Activated T-helper 1 cell treated with anti-CD3 and anti-CD28 coated beads, Interleukin-12 subunit alpha, Interleukin-12 subunit beta, Interleukin-2, Interleukin-4 antibody, amounts not matched to agents 30 ng/mL and 10 ng/mL and 1 ng/mL, durations not matched to agents 14 hours and 24 hours and 36 hours (primary cell): ENCODE results near the gene PASD1. TPM values are rescaled to one million over a fixed set of nuclear protein-coding genes. Genes with fewer than 3 reads are reported as not detected.

Experiments
- DNase-seq: peaks from one replicate; pipeline ENCODE4 v3.0.0; 2021; ENCODE audit warnings: low spot score
- H3K27ac Mint-ChIP-seq: one replicate; pipeline ENCODE4 v1.8.0; 2021; ENCODE audit warnings: mild to moderate bottlenecking, mixed read lengths
- H3K27me3 Mint-ChIP-seq: one replicate; pipeline ENCODE4 v1.8.0; 2022; ENCODE audit warnings: mild to moderate bottlenecking, moderate library complexity, mixed read lengths; ENCODE audit not compliant: insufficient read depth
- H3K36me3 Mint-ChIP-seq: one replicate; pipeline ENCODE4 v1.8.0; 2021; ENCODE audit warnings: low read depth, mixed read lengths
- H3K4me1 Mint-ChIP-seq: one replicate; pipeline ENCODE4 v1.8.0; 2021; ENCODE audit warnings: low read depth, mixed read lengths
- H3K4me3 Mint-ChIP-seq: one replicate; pipeline ENCODE4 v1.8.0; 2021; ENCODE audit warnings: mild to moderate bottlenecking, moderate library complexity, mixed read lengths
- H3K9me3 Mint-ChIP-seq: one replicate; pipeline ENCODE4 v1.8.0; 2021; ENCODE audit warnings: mixed read lengths
- intact Hi-C: fragments of 100-400 bp; cut with micrococcal nuclease; formaldehyde crosslinking; loops from one replicate; pipeline ENCODE4 v1.15.1; 2024
- total RNA-seq: library from RNA; stranded (reverse); gene quantifications from 2 replicates; pipeline ENCODE4 v1.2.3, GENCODE V29; 2022

Gene PASD1
- total RNA-seq, 1 donor from 2014 or later = not detected

DNA sequence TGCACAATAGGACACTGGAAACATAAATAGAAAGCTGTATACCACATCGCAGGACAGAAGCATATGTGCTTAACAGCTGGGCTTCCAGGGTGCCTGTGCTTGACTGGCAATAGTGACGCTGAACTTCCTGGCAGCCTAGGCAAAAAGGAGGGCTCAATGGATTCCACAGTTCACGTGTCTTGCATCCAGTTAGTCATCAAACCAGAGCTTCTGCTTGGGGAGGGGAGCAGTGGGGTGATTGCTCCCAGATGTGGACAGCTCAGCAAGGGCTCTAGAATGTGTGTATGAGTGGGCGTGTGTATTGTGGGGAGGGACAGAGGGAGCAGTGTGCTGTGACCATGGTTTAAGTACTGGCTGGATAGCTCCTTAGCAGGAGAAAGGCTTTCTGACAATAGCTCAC, 134.0 kb downstream of the PASD1 start:
- Mint-ChIP-seq H3K27ac (no peak overlapping the region), H3K27me3 (peaks cover 2% of the 10 kb centered on the region), H3K4me1 (no peaks in the 10 kb centered on the region), H3K9me3 (no peaks in the 10 kb centered on the region), H3K4me3 (no peak overlapping the region), H3K36me3 (no peaks in the 10 kb centered on the region)
- intact Hi-C loops = no loop called here
- DNase-seq = no peak

DNA sequence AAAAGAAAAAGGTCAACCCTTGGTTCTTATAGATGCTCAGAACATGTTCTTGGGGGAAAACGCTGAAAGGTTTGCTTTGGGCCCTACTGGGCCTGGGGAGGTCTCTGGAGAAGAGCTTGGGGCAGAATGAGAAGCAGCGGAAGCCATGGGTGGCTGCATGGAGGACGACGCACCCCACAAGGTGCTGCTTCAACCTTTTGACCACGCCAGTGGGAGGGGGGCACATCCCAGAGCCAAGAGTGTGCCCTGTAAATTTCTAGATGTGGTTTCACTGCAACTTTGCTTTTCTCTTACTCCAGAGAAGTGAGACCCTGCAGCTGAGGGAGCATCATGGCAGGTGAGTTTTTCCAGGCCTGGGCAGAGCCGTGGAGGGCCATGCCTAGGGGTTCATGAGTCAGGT, 135.0 kb downstream of the PASD1 start:
- Mint-ChIP-seq H3K36me3 (no peaks in the 10 kb centered on the region), H3K4me1 (no peaks in the 10 kb centered on the region), H3K27ac (no peak overlapping the region), H3K4me3 (no peak overlapping the region), H3K27me3 (peaks cover 2% of the 10 kb centered on the region), H3K9me3 (no peaks in the 10 kb centered on the region)
- intact Hi-C loops = no loop called here
- DNase-seq = no peak

DNA sequence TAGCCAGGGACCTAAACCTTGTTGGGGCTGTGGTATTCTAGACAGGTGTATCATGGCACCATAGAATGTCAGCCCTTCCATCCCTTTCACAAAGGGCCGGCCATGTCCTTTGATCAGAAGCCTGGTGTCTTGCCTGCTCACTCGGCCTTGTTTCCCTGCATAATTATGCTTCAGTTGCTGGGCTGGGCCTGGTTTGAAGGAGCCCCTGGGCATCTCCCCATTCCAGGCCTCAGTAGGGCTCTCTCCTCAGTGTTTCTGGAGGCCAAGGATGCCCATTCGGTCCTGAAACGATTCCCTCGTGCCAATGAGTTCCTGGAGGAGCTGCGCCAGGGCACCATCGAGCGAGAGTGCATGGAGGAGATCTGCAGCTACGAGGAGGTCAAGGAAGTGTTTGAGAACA, 136.3 kb downstream of the PASD1 start:
- Mint-ChIP-seq H3K27me3 (peaks cover 2% of the 10 kb centered on the region), H3K27ac (no peak overlapping the region), H3K4me1 (no peaks in the 10 kb centered on the region), H3K9me3 (no peaks in the 10 kb centered on the region), H3K36me3 (no peaks in the 10 kb centered on the region), H3K4me3 (no peak overlapping the region)
- intact Hi-C loops = no loop called here
- no peak for DNase-seq

DNA sequence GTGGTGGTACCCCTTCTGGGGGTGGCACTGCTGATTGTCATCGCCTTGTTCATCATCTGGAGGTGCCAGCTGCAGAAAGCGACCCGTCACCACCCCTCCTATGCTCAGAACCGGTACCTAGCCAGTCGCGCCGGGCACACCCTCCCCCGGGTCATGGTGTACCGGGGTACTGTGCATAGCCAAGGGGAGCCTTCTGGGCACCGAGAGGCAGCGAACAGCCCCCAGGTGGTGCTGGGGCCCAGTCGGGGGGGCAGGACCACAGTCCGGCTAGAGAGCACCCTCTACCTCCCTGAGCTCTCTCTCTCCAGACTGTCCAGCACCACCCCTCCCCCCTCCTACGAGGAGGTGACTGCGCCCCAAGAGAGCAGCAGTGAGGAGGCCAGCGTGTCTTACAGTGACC, 137.1 kb downstream of the PASD1 start:
- H3K36me3 Mint-ChIP-seq = no peaks in the 10 kb centered on the region
- intact Hi-C loops = no loop called here
- H3K27me3 Mint-ChIP-seq = peaks cover 2% of the 10 kb centered on the region
- H3K27ac Mint-ChIP-seq = no peak overlapping the region
- H3K9me3 Mint-ChIP-seq = no peaks in the 10 kb centered on the region
- H3K4me1 Mint-ChIP-seq = no peaks in the 10 kb centered on the region
- no peak overlapping the region for H3K4me3 Mint-ChIP-seq
- DNase-seq = no peak

DNA sequence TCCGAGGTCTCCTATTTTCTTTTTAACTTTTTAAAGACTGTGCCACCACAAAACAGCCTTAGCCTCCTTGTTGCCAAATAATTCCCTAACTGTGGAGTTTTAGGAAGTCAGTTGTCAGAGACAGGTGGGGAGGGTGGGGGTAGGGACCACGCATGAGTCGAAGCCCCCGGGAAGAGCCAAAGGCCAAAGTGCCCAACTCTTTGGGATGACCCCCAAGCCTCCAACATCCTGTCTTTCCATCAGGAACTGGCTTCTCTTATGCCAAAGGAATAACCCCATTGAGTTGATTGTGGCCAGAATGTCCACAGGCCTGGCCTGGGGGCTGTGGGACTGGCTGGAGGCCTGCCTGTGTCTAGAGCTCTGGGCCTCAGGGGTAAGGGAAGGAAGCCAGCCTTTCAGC, 137.6 kb downstream of the PASD1 start:
- H3K4me3 Mint-ChIP-seq = no peak overlapping the region
- no peaks in the 10 kb centered on the region for H3K9me3 Mint-ChIP-seq
- H3K4me1 Mint-ChIP-seq = no peaks in the 10 kb centered on the region
- H3K36me3 Mint-ChIP-seq = no peaks in the 10 kb centered on the region
- H3K27me3 Mint-ChIP-seq = peaks cover 2% of the 10 kb centered on the region
- DNase-seq = no peak
- no peak overlapping the region for H3K27ac Mint-ChIP-seq
- intact Hi-C loops = no loop called here

DNA sequence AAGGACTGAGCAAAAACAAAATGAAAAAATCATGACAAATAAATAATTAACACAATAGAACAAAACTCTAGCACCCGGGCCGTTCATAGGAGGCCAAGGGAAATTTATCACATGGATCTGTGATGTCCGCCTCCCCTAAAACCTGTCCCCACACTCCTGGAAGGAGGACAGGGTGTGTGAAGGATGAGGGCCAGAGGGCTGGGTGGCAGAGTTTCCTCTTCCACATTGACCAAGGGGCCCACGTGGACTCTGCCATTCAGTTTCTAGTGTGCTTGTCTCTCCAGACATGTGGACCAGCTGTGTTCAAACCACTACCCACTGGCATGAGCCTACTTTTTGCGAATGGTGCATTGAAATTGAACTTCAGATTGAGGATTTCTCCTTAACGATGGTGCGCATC, 138.1 kb downstream of the PASD1 start:
- Mint-ChIP-seq H3K27me3 (peaks cover 2% of the 10 kb centered on the region), H3K4me1 (no peaks in the 10 kb centered on the region), H3K36me3 (no peaks in the 10 kb centered on the region), H3K27ac (no peak overlapping the region), H3K4me3 (no peak overlapping the region), H3K9me3 (no peaks in the 10 kb centered on the region)
- intact Hi-C loops = no loop called here
- DNase-seq = no peak

DNA sequence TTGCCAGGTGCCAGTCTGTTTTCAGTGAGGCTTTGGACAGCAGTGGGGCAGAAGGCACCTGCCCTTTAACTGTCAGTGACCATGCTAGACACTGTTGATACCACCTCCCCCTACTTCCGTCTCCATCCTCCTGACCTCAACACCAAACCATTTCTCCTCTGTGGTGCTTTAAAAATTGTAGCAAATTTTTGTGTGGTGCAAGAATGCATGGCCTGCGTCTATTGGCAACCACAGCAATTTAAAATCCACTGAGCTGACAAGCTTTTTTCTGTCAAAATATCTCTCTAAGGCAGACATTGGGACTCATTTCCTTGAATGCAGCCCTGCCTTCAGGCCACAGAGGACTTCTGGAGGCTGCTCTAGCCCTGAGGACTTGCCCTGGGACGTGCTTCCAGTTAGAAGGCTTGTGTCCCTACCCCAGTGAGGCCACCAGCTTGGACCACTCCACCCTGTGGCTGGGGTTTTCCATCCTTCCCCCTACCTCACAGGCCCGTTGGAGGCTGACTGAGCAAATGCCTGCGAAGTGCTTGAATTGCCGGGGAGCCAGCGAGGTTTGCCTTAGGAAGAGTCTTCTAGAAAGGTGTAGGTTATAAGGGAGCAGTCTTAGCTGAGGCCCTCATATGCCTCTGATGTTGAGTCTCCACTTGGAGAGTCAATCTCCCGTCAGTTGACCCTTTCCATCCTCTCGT, 138.7 kb downstream of the PASD1 start:
- H3K27me3 Mint-ChIP-seq = no peaks in the 10 kb centered on the region
- H3K4me1 Mint-ChIP-seq = no peaks in the 10 kb centered on the region
- H3K27ac Mint-ChIP-seq = no peak overlapping the region
- no peak for DNase-seq
- H3K36me3 Mint-ChIP-seq = no peaks in the 10 kb centered on the region
- no peak overlapping the region for H3K4me3 Mint-ChIP-seq
- H3K9me3 Mint-ChIP-seq = no peaks in the 10 kb centered on the region
- intact Hi-C loops = no loop called here

DNA sequence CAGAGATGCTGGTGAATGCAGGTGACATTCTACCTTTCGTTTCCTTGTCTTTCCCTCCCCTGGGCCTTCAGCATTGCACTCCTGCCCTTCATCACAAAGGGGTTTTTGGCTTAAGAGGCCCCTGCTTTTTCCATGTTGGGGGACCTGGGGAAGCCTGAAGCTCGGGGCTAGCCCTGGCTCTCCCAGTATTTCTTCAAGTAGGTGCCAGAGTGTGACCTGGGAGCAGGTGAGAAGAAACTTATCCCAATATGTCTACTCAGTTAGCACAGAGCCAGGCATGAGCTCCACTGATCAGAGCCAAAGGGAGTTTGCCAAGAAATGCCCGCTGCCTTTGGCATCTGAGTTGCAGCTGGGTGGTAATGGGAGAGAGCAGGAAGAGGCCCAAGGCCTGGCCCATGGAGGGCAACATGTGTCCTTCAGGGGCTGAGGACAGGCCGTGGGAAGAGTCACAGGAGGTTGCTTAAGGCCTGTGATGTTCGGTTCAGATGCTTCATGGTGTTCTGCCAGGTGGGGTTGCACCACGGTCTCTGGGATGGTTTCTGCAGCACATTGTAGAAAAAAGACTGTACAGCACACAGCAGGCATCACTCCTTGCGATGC, 139.4 kb downstream of the PASD1 start:
- Mint-ChIP-seq H3K27me3 (no peaks in the 10 kb centered on the region), H3K4me3 (no peak overlapping the region), H3K36me3 (no peaks in the 10 kb centered on the region), H3K9me3 (no peaks in the 10 kb centered on the region), H3K27ac (no peak overlapping the region), H3K4me1 (no peaks in the 10 kb centered on the region)
- intact Hi-C loops = no loop called here
- no peak for DNase-seq

DNA sequence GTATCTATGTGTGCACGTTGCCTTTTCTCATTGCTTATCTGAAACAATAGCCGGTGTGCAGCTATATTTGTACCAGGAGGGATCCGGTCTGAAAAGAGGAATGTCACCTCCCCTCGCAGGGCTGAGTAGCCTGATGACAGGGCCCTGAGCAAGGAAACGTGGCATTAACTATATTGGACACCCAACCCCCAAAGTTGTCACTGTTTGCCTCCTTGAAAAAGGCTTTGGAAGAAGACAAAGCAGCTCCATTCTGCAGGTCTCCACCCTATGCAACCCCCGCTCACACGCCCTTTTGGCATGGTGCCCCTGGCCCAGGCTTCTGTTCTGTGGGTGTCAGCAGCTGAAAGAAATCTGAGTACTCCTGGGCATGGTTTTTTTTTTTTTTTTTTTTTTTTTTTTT, 140.0 kb downstream of the PASD1 start:
- H3K4me3 Mint-ChIP-seq = no peak overlapping the region

DNA sequence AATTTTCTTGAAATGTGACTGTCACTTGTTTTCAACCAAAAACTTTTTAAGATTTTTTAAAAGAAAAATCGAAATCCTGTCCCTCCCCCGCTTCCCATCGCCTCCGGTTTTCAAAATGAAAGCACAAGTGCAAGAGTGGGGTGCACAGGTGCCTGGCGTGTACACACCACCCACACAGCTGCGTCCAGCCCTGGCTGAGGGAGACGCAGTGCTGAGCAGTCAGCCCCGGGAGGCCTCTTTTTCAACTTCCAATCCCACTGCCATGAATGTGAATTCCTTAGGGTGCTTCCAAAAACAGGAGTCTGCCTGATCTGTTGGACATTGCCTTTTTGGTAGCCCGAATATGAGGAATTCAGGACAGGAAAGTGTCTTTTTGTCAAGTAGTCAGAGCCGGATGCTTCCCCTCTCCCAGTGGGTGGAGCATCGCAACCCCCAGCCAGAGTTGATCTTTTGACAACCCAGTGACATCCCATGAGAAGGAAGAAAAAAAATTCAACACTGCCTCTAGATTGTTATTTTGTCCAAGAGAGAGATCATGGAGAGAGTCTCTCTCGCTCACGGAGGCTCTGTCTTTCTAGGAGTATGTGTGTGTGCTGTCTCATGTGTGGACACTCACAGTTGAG, 140.7 kb downstream of the PASD1 start:
- Mint-ChIP-seq H3K36me3 (no peaks in the 10 kb centered on the region), H3K9me3 (no peaks in the 10 kb centered on the region), H3K27me3 (no peaks in the 10 kb centered on the region), H3K4me1 (no peaks in the 10 kb centered on the region), H3K4me3 (no peak overlapping the region), H3K27ac (no peak overlapping the region)
- DNase-seq = no peak
- intact Hi-C loops = no loop called here

More for the DNA sequence above, 140.0 kb downstream of the PASD1 start:
- Mint-ChIP-seq H3K36me3 (no peaks in the 10 kb centered on the region), H3K27ac (no peak overlapping the region), H3K4me1 (no peaks in the 10 kb centered on the region), H3K27me3 (no peaks in the 10 kb centered on the region), H3K9me3 (no peaks in the 10 kb centered on the region)
- intact Hi-C loops = no loop called here
- no peak for DNase-seq

DNA sequence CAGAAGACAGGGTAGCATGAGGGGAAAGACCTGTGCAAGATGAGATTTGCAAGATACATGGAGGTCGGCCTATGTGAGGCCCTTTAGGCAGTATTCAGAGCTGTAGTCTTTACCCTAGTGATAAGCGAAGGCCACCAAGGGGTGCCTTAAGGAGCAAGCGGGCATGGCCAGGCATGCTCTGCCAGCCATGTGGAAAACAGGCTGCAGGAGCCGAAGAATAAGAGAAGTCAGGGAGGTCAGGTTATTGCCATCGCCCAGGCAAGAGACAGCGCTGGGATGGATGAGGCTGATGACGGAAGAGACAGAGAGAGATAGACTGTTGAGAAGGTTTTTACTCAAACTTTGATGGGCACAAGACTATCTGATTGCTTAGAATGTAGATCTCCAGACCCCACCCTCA, 145.3 kb downstream of the PASD1 start:
- no peak overlapping the region for H3K27ac Mint-ChIP-seq

DNA sequence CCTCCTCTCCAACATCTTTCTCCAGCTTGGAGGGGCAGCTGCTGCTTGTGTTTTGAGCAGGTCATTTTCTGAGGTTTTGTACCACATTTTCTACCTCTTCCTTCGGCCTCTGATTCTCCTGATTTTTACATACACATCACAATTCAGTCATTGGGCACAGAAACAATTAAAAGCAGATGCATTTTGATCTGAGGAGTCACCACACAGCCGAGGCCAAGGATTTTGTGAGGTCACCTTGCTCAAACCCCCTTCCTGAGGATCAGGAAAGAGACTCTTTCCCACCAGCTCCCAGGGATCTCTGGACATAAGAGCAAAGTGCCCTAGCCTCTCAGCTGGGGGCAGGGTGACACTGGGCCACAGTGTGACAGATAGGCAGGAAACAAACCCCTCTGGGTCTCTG, 147.0 kb downstream of the PASD1 start:
- no peak for DNase-seq
- H3K27ac Mint-ChIP-seq = no peak overlapping the region
- no peaks in the 10 kb centered on the region for H3K9me3 Mint-ChIP-seq
- H3K27me3 Mint-ChIP-seq = no peaks in the 10 kb centered on the region
- H3K4me1 Mint-ChIP-seq = no peaks in the 10 kb centered on the region
- H3K4me3 Mint-ChIP-seq = no peak overlapping the region
- no peaks in the 10 kb centered on the region for H3K36me3 Mint-ChIP-seq
- intact Hi-C loops = no loop called here

More for the DNA sequence above, 145.3 kb downstream of the PASD1 start:
- no peaks in the 10 kb centered on the region for H3K36me3 Mint-ChIP-seq
- intact Hi-C loops = no loop called here
- DNase-seq = no peak
- no peaks in the 10 kb centered on the region for H3K4me1 Mint-ChIP-seq
- H3K9me3 Mint-ChIP-seq = no peaks in the 10 kb centered on the region
- H3K27me3 Mint-ChIP-seq = no peaks in the 10 kb centered on the region
- no peak overlapping the region for H3K4me3 Mint-ChIP-seq

DNA sequence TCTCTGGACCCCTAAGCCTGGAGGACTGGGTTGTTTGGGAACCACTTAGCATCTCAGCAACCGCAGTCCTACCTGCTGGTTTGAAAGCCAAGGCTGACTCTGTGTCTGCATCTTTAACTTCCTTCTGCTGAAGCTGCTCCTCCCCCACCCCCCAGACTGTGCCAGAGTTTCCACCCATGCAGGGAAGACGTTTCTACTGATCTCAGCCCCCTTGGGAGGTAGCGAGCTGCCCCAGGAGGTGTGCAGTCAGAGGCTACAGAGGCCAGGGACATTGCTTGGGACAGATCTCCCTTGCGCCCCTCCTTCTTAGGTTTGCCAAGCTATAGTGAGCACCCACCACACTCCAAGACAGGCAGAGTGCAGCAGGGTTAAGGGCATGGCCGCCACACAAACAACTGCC, 147.7 kb downstream of the PASD1 start:
- H3K36me3 Mint-ChIP-seq = no peaks in the 10 kb centered on the region
- H3K27ac Mint-ChIP-seq = no peak overlapping the region
- H3K4me3 Mint-ChIP-seq = no peak overlapping the region
- no peaks in the 10 kb centered on the region for H3K9me3 Mint-ChIP-seq
- intact Hi-C loops = no loop called here
- no peaks in the 10 kb centered on the region for H3K4me1 Mint-ChIP-seq
- no peak for DNase-seq
- H3K27me3 Mint-ChIP-seq = no peaks in the 10 kb centered on the region
